HEK293 (cell line): ENCODE results near the gene HOXA6.

Experiments used
- EGR2 ChIP-seq: fragments of 450-650 bp; formaldehyde crosslinking; IDR thresholded peaks from 2 replicates; pipeline ENCODE4 v1.5.1; 2016; ENCODE audit warnings: low read depth, missing biosample characterization, missing genetic modification characterization
- HOXD13 ChIP-seq: sonication (generic); formaldehyde crosslinking; IDR thresholded peaks from 2 replicates; pipeline ENCODE4 v1.8.0; 2022; ENCODE audit warnings: missing genetic modification reagents, borderline replicate concordance
- KLF8 ChIP-seq: fragments of 450-650 bp; formaldehyde crosslinking; IDR thresholded peaks from 2 replicates; pipeline ENCODE4 v1.5.1; 2016; ENCODE audit warnings: missing biosample characterization, missing genetic modification characterization
- PRDM10 ChIP-seq: fragments of 450-650 bp; formaldehyde crosslinking; IDR thresholded peaks from 2 replicates; pipeline ENCODE4 v1.5.1; 2016; ENCODE audit warnings: missing biosample characterization, missing genetic modification characterization
- PRDM6 ChIP-seq: fragments of 450-650 bp; formaldehyde crosslinking; IDR thresholded peaks from 2 replicates; pipeline ENCODE4 v1.5.1; 2017; ENCODE audit warnings: missing biosample characterization, missing genetic modification characterization
- SP3 ChIP-seq: fragments of 450-650 bp; formaldehyde crosslinking; IDR thresholded peaks from 2 replicates; pipeline ENCODE4 v1.5.1; 2016; ENCODE audit warnings: missing biosample characterization, missing genetic modification characterization
- ZBTB44 ChIP-seq: fragments of 450-650 bp; IDR thresholded peaks from 2 replicates; pipeline ENCODE4 v1.5.1; 2018; ENCODE audit warnings: missing biosample characterization, mild to moderate bottlenecking, missing genetic modification characterization
- ZBTB6 ChIP-seq: fragments of 450-650 bp; formaldehyde crosslinking; IDR thresholded peaks from 2 replicates; pipeline ENCODE4 v1.5.1; 2017; ENCODE audit warnings: missing biosample characterization, missing genetic modification characterization
- ZFP69B ChIP-seq: fragments of 450-650 bp; formaldehyde crosslinking; IDR thresholded peaks from 2 replicates; pipeline ENCODE4 v1.5.1; 2016; ENCODE audit warnings: missing biosample characterization, missing genetic modification characterization
- ZIC2 ChIP-seq: fragments of 450-650 bp; formaldehyde crosslinking; IDR thresholded peaks from 2 replicates; pipeline ENCODE4 v1.5.1; 2016; ENCODE audit warnings: missing biosample characterization, missing genetic modification characterization
- ZNF214 ChIP-seq: fragments of 450-650 bp; formaldehyde crosslinking; IDR thresholded peaks from 2 replicates; pipeline ENCODE4 v1.5.1; 2017; ENCODE audit warnings: missing biosample characterization, mild to moderate bottlenecking, missing genetic modification characterization, borderline replicate concordance
- ZNF248 ChIP-seq: fragments of 450-650 bp; formaldehyde crosslinking; IDR thresholded peaks from 2 replicates; pipeline ENCODE4 v1.5.1; 2017; ENCODE audit warnings: missing biosample characterization, missing genetic modification characterization
- ZNF266 ChIP-seq: fragments of 450-650 bp; formaldehyde crosslinking; IDR thresholded peaks from 2 replicates; pipeline ENCODE4 v1.5.1; 2016; ENCODE audit warnings: missing biosample characterization, missing genetic modification characterization, low read depth
- ZNF341 ChIP-seq: fragments of 450-650 bp; formaldehyde crosslinking; IDR thresholded peaks from 2 replicates; pipeline ENCODE4; 2016; ENCODE audit warnings: low read depth, missing biosample characterization, missing genetic modification characterization
- ZNF423 ChIP-seq: fragments of 450-650 bp; formaldehyde crosslinking; IDR thresholded peaks from 2 replicates; pipeline ENCODE4 v1.5.1; 2016; ENCODE audit warnings: missing biosample characterization, missing genetic modification characterization
- ZNF473 ChIP-seq: fragments of 450-650 bp; formaldehyde crosslinking; IDR thresholded peaks from 2 replicates; pipeline ENCODE4 v1.5.1; 2017; ENCODE audit warnings: missing biosample characterization, missing genetic modification characterization
- ZNF501 ChIP-seq: fragments of 450-650 bp; formaldehyde crosslinking; IDR thresholded peaks from 2 replicates; pipeline ENCODE4 v1.5.1; 2016; ENCODE audit warnings: missing biosample characterization, missing genetic modification characterization
- ZNF510 ChIP-seq: fragments of 450-650 bp; formaldehyde crosslinking; IDR thresholded peaks from 2 replicates; pipeline ENCODE4 v1.5.1; 2018; ENCODE audit warnings: mild to moderate bottlenecking, missing genetic modification characterization, missing biosample characterization; ENCODE audit not compliant: insufficient replicate concordance
- ZNF560 ChIP-seq: fragments of 450-650 bp; formaldehyde crosslinking; IDR thresholded peaks from 2 replicates; pipeline ENCODE4 v1.5.1; 2017; ENCODE audit warnings: missing biosample characterization, missing genetic modification characterization, borderline replicate concordance
- ZNF654 ChIP-seq: fragments of 450-650 bp; formaldehyde crosslinking; IDR thresholded peaks from 2 replicates; pipeline ENCODE4 v1.5.1; 2016; ENCODE audit warnings: low read depth, missing biosample characterization, missing genetic modification characterization
- ZNF776 ChIP-seq: fragments of 450-650 bp; formaldehyde crosslinking; IDR thresholded peaks from 2 replicates; pipeline ENCODE4 v1.5.0; 2017; ENCODE audit warnings: missing biosample characterization, missing genetic modification characterization, borderline replicate concordance
- ZSCAN16 ChIP-seq: fragments of 450-650 bp; formaldehyde crosslinking; IDR thresholded peaks from 2 replicates; pipeline ENCODE4 v1.5.1; 2016; ENCODE audit warnings: missing biosample characterization, missing genetic modification characterization
- TF ChIP-seq, protein P1 (sequence below): fragments of 450-650 bp; formaldehyde crosslinking; IDR thresholded peaks from 2 replicates; pipeline ENCODE4 v1.5.1; 2017; ENCODE audit warnings: missing biosample characterization, missing genetic modification characterization
- TF ChIP-seq, protein P2 (sequence below): fragments of 450-650 bp; formaldehyde crosslinking; IDR thresholded peaks from 2 replicates; pipeline ENCODE4 v1.5.1; 2016; ENCODE audit warnings: missing biosample characterization, missing genetic modification characterization, low read depth

HOXA6 gene

GRCh38 chr7:27165089-27165995, 17.8 kb upstream of the HOXA6 start, which contains the start of gene HOXA9 (continued):
- TF ChIP-seq, protein P1, sequence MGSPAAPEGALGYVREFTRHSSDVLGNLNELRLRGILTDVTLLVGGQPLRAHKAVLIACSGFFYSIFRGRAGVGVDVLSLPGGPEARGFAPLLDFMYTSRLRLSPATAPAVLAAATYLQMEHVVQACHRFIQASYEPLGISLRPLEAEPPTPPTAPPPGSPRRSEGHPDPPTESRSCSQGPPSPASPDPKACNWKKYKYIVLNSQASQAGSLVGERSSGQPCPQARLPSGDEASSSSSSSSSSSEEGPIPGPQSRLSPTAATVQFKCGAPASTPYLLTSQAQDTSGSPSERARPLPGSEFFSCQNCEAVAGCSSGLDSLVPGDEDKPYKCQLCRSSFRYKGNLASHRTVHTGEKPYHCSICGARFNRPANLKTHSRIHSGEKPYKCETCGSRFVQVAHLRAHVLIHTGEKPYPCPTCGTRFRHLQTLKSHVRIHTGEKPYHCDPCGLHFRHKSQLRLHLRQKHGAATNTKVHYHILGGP (tag by site-specific recombination), result peak; percentile 35; the same call in 1 of the 2 replicates
- TF ChIP-seq KLF8 (tag by site-specific recombination) (peak; percentile 87), ZNF510 (tag by site-specific recombination) (no peak), ZNF776 (tag by site-specific recombination) (0 out of 2 replicates have a peak, but pooled peaks have one; percentile 55), ZNF423 (tag by site-specific recombination) (peak; percentile 30; the same call in 1 of the 2 replicates), ZNF473 (tag by site-specific recombination) (no peak), ZNF248 (no peak), ZBTB44 (peak; percentile 75; the same call in 1 of the 2 replicates), ZBTB6 (0 out of 2 replicates have a peak, but pooled peaks have one; percentile 53), ZNF654 (tag by site-specific recombination) (peak; percentile 16), ZNF560 (tag by site-specific recombination) (no peak), ZNF266 (tag by site-specific recombination) (no peak), ZNF214 (tag by site-specific recombination) (no peak), HOXD13 (CRISPR knock-in tag) (peak; percentile 76; the same call in 1 of the 2 replicates), ZNF341 (tag by site-specific recombination) (peak; percentile 75), EGR2 (no peak), ZFP69B (tag by site-specific recombination) (peak; percentile 53; the same call in 1 of the 2 replicates), PRDM10 (tag by site-specific recombination) (peak; percentile 65; the same call in 1 of the 2 replicates), ZIC2 (tag by site-specific recombination) (peak; percentile 71), PRDM6 (tag by site-specific recombination) (peak; percentile 100), SP3 (tag by site-specific recombination) (peak; percentile 53), ZNF501 (peak; percentile 89), ZSCAN16 (tag by site-specific recombination) (peak; percentile 65)
- TF ChIP-seq, protein P2, sequence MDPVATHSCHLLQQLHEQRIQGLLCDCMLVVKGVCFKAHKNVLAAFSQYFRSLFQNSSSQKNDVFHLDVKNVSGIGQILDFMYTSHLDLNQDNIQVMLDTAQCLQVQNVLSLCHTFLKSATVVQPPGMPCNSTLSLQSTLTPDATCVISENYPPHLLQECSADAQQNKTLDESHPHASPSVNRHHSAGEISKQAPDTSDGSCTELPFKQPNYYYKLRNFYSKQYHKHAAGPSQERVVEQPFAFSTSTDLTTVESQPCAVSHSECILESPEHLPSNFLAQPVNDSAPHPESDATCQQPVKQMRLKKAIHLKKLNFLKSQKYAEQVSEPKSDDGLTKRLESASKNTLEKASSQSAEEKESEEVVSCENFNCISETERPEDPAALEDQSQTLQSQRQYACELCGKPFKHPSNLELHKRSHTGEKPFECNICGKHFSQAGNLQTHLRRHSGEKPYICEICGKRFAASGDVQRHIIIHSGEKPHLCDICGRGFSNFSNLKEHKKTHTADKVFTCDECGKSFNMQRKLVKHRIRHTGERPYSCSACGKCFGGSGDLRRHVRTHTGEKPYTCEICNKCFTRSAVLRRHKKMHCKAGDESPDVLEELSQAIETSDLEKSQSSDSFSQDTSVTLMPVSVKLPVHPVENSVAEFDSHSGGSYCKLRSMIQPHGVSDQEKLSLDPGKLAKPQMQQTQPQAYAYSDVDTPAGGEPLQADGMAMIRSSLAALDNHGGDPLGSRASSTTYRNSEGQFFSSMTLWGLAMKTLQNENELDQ (tag by site-specific recombination), result peak; percentile 55; the same call in 1 of the 2 replicates
